Measurements from ENCODE around the gene KRT82.

KRT82 gene

DNA sequence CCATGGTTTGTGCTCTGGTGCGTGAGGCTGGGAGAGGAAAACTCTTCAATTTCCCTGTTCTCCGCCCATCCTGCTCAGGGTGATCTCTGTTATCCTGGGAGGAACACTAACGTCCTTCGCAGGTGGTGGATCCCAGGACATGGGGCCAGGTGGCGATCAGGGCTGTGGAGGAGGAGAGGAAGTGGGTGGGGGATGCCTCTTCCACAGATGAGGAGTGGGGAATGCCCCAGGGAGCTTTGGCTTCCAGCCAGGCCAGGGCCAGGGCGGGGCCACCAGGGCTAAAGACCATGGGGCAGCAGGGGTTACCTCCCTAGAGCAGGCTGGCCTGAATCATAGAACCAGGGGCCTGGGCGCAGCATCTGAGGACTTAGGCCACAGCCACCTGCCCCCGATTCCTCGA is 31.4 kb upstream of the KRT82 start:
- TF ChIP-seq CTBP1 (IDR thresholded peaks at IDR 0.05; ENCODE audit: borderline replicate concordance) (no peak), HDGF (IDR thresholded peaks at IDR 0.05; ENCODE audit: borderline replicate concordance) (no peak), TARDBP (IDR thresholded peaks at IDR 0.05) (no peak), FOXA1 (IDR thresholded peaks at IDR 0.05) (no peak), ARNT (IDR thresholded peaks at IDR 0.05) (no peak), FOXM1 (IDR thresholded peaks at IDR 0.05; ENCODE audit: borderline replicate concordance) (no peak)
- DNase-seq (ENCODE audit: extremely low spot score), result no peak
- POLR2A ChIA-PET, result no interaction called here
- CTCF ChIA-PET, result no interaction called here

DNA sequence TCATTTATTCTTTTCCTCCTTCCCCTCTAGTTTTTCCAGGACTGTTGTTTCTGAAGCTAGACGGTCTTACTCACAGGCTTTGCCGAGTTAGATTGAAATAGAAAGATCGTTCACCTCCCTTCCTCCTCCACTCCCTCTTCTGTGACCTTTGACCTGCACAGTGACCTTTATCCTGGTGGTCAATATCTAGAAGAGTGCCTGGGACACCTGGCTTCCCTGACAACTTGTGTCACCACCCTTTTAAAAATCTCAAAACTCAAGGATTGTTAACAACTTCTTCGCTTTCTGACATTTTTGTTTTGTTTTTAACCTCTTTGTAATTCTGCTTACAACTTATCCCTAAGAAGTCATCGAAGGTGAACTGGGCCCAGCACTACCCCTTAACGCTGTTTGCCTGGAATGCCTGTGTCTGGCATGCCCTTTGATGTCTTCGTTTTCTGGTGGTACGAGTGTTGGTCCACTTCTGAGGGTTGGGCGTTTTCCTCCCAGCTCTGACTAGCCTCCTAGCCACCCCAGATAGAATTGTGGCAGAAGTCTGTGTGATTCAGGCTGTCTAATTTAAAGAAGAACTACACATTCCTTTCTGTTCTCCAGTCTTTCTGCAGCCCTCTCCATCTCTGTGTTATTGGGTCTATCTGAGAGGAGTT is 30.8 kb upstream of the KRT82 start:
- no peak for TF ChIP-seq ZNF384 (IDR thresholded peaks at IDR 0.05)
- no peak for TF ChIP-seq FOXK2 (IDR thresholded peaks at IDR 0.05)
- no peak for TF ChIP-seq ARNT (IDR thresholded peaks at IDR 0.05)
- TF ChIP-seq FOXA1 (IDR thresholded peaks at IDR 0.05), result no peak
- no peak for TF ChIP-seq ELF4 (IDR thresholded peaks at IDR 0.05)
- TF ChIP-seq SP1 (IDR thresholded peaks at IDR 0.05), result no peak
- no peak for TF ChIP-seq CTBP1 (IDR thresholded peaks at IDR 0.05; ENCODE audit: borderline replicate concordance)
- no peak for TF ChIP-seq SUZ12 (IDR thresholded peaks at IDR 0.05)
- no peak for TF ChIP-seq L3MBTL2 (conservative IDR thresholded peaks at IDR 0.05)
- TF ChIP-seq NFRKB (IDR thresholded peaks at IDR 0.05), result no peak
- no peak for TF ChIP-seq TARDBP (IDR thresholded peaks at IDR 0.05)
- TF ChIP-seq, protein P1, sequence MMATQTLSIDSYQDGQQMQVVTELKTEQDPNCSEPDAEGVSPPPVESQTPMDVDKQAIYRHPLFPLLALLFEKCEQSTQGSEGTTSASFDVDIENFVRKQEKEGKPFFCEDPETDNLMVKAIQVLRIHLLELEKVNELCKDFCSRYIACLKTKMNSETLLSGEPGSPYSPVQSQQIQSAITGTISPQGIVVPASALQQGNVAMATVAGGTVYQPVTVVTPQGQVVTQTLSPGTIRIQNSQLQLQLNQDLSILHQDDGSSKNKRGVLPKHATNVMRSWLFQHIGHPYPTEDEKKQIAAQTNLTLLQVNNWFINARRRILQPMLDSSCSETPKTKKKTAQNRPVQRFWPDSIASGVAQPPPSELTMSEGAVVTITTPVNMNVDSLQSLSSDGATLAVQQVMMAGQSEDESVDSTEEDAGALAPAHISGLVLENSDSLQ (IDR thresholded peaks at IDR 0.05), result no peak
- no peak for TF ChIP-seq LEF1 (IDR thresholded peaks at IDR 0.05; ENCODE audit: borderline replicate concordance)
- TF ChIP-seq BHLHE40 (IDR thresholded peaks at IDR 0.05; ENCODE audit: borderline replicate concordance), result no peak
- TF ChIP-seq FOXM1 (IDR thresholded peaks at IDR 0.05; ENCODE audit: borderline replicate concordance), result no peak
- TF ChIP-seq HDGF (IDR thresholded peaks at IDR 0.05; ENCODE audit: borderline replicate concordance), result no peak
- POLR2A ChIA-PET, result no interaction called here
- CTCF ChIA-PET, result no interaction called here
- DNase-seq (ENCODE audit: extremely low spot score), result no peak

DNA sequence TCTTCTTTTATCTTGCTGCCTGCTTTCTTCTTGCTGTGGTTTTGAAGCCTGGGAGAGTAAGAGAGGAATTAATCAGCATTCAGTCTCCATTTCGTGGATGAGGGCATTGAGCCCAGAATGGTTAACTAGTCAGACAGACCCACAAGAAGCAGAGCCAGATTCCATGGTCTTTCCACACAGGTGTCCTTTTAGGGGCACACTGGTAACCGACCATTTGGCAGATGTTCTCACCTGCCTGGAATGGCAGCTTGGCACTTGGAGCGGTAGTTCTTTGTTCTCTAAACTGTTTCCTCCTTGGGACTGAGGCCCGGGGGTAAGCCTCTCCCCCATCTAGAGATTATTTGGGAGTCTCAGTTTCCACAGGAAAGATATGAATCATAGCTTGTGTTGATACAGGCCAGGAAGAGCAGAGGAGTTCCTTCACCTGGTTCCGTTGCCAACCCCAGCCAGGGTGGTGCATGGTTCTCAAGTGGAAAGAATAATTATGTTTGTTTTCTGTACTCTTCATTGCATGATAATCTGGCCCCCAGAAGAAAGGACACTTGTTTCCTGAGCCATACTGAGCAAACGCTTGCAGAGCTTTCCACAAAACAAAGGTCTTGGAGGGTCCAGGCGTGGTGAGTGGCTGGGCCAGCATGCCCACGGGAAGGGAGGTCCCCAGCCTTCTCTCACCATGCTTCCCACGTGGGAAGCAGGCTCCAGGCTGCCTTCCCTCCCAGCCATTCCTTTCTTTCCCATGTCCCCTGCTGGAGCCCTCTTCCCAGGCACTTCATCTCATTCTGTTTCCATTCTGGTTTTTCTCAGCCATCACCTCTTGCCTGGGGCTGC is 30.1 kb upstream of the KRT82 start:
- no peak for TF ChIP-seq FOXA1 (IDR thresholded peaks at IDR 0.05)
- no peak for TF ChIP-seq ARNT (IDR thresholded peaks at IDR 0.05)
- no peak for TF ChIP-seq ZNF384 (IDR thresholded peaks at IDR 0.05)
- no peak for TF ChIP-seq SUZ12 (IDR thresholded peaks at IDR 0.05)
- TF ChIP-seq TARDBP (IDR thresholded peaks at IDR 0.05), result no peak
- no peak for TF ChIP-seq LEF1 (IDR thresholded peaks at IDR 0.05; ENCODE audit: borderline replicate concordance)
- TF ChIP-seq, protein P1 (IDR thresholded peaks at IDR 0.05), result no peak
- TF ChIP-seq FOXM1 (IDR thresholded peaks at IDR 0.05; ENCODE audit: borderline replicate concordance), result no peak
- no peak for TF ChIP-seq NFRKB (IDR thresholded peaks at IDR 0.05)
- no peak for TF ChIP-seq FOXK2 (IDR thresholded peaks at IDR 0.05)
- no peak for TF ChIP-seq L3MBTL2 (conservative IDR thresholded peaks at IDR 0.05)
- TF ChIP-seq CTBP1 (IDR thresholded peaks at IDR 0.05; ENCODE audit: borderline replicate concordance), result no peak
- no peak for TF ChIP-seq HDGF (IDR thresholded peaks at IDR 0.05; ENCODE audit: borderline replicate concordance)
- TF ChIP-seq SP1 (IDR thresholded peaks at IDR 0.05), result no peak
- TF ChIP-seq BHLHE40 (IDR thresholded peaks at IDR 0.05; ENCODE audit: borderline replicate concordance), result no peak
- POLR2A ChIA-PET, result no interaction called here
- DNase-seq (ENCODE audit: extremely low spot score), result no peak
- CTCF ChIA-PET, result interaction anchor here (1.4 kb wide), 1 partner anchor 23 kb away, joined by 3 read pairs; no protein-coding TSS in a partner anchor

DNA sequence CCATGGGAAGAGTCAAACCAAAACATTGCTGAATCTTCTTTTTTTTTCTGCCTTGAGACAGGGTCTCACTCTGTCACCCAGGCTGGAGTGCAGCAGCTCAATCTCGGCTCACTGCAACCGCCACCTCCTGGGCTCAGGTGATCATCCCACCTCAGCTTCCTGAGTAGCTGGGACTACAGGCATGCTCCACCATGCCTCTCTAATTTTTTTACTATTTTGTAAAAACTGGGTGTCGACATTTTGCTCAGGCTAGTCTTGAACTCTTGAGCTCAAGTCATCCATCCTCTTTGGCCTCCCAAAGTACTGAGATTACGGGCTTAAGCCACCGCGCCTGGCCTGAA is 29.5 kb upstream of the KRT82 start:
- no peak for TF ChIP-seq HDGF (IDR thresholded peaks at IDR 0.05; ENCODE audit: borderline replicate concordance)
- no peak for DNase-seq (ENCODE audit: extremely low spot score)
- ChIA-PET CTCF (interaction anchor here (1.4 kb wide), 1 partner anchor 22 kb away, joined by 3 read pairs; no protein-coding TSS in a partner anchor), POLR2A (no interaction called here)

DNA sequence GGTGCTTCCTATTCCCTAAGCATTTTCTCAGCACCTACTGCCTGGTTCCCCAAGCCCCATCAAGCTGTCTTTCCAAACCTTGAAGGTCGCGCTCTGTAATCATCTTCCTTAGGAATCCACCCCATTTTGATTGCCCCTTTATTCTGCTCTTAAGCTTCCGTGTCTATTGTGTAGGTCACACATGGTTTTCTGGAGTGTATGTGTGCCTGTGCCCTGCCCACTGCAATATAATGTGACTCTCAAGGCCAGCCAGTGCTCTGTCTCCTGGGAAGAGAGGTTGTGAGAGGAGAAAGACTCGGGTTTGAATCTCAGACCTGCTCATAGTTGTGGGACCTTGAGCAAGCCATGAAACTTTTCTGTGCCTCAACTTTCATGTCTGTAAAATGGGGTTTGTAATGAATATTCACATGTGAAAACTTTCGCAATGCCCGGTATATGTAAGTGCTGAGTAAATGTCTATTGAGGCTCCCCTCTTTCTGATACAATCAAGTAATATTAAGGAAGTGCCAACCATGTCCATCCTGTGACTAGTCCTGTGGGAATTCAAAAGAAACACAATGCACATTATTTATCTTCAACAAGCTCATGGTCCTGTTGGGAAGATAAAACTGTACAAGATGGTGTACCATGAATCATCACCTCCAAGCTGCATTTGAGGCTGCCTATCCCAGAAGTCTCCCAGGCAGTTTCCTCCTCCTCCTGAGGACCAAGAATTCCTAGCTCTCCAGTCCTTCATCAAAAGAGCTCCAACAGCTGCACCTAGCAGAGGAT is 28.8 kb upstream of the KRT82 start:
- ChIA-PET CTCF (interaction anchor here (1.4 kb wide), 1 partner anchor 22 kb away, joined by 3 read pairs; no protein-coding TSS in a partner anchor), POLR2A (no interaction called here)
- no peak for DNase-seq (ENCODE audit: extremely low spot score)
- no peak for TF ChIP-seq TARDBP (IDR thresholded peaks at IDR 0.05)
- no peak for TF ChIP-seq FOXK2 (IDR thresholded peaks at IDR 0.05)
- no peak for TF ChIP-seq L3MBTL2 (conservative IDR thresholded peaks at IDR 0.05)
- TF ChIP-seq FOXA1 (IDR thresholded peaks at IDR 0.05), result no peak
- TF ChIP-seq ARNT (IDR thresholded peaks at IDR 0.05), result no peak
- TF ChIP-seq SUZ12 (IDR thresholded peaks at IDR 0.05), result no peak
- no peak for TF ChIP-seq FOXM1 (IDR thresholded peaks at IDR 0.05; ENCODE audit: borderline replicate concordance)
- TF ChIP-seq SP1 (IDR thresholded peaks at IDR 0.05), result no peak
- no peak for TF ChIP-seq LEF1 (IDR thresholded peaks at IDR 0.05; ENCODE audit: borderline replicate concordance)
- TF ChIP-seq CTBP1 (IDR thresholded peaks at IDR 0.05; ENCODE audit: borderline replicate concordance), result no peak
- TF ChIP-seq ELF4 (IDR thresholded peaks at IDR 0.05), result no peak
- TF ChIP-seq ZNF384 (IDR thresholded peaks at IDR 0.05), result no peak
- no peak for TF ChIP-seq NFRKB (IDR thresholded peaks at IDR 0.05)
- TF ChIP-seq BHLHE40 (IDR thresholded peaks at IDR 0.05; ENCODE audit: borderline replicate concordance), result no peak
- TF ChIP-seq, protein P1 (IDR thresholded peaks at IDR 0.05), result no peak
- TF ChIP-seq HDGF (IDR thresholded peaks at IDR 0.05; ENCODE audit: borderline replicate concordance), result no peak
